ENCODE measurements around the gene C4orf50. TPM values are rescaled to one million over a fixed set of nuclear protein-coding genes. Genes with fewer than 3 reads are reported as not detected.
A peak's percentile ranks its signal among the peaks of the same experiment; 100 is the strongest.

The C4orf50 gene
- total RNA-seq, 1 donor from 2014 or later: not detected

DNA sequence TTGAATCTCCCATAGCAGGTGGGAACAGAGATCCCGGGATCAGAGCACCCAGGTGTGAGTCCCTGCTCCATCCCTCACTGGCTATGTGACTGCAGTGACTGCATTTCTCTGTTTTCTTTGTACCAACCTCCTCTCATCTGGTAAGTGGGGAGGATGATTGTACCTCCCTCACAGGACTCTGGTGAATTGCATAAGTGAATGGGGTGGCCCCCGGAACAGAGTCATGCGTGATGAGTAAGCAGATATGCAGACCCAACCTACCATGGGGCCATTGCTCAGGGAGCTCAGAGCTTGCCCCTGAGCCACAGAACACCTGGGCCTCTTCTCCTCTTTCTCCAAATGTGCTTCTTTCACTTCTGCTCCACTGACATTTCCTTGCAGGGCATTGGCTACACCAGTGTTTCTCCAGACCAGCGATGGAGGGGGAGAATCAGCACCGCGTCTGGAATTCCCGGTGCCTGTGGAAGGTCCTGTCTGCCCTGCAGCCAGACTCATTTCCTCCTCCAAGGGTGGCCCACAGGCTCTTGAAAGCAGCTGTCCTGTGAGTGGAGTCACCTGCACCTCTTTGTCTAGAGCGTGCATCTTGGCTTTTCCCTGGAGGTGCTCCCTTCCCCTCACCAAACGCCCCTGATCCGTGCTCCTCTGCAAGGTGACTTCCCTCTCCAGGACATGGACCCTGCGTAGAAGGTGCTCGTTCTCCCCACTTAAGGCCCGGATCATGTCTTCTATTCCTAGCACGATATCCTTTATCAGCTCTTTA lies 30.0 kb downstream of the C4orf50 start:
- TF ChIP-seq, protein P1, sequence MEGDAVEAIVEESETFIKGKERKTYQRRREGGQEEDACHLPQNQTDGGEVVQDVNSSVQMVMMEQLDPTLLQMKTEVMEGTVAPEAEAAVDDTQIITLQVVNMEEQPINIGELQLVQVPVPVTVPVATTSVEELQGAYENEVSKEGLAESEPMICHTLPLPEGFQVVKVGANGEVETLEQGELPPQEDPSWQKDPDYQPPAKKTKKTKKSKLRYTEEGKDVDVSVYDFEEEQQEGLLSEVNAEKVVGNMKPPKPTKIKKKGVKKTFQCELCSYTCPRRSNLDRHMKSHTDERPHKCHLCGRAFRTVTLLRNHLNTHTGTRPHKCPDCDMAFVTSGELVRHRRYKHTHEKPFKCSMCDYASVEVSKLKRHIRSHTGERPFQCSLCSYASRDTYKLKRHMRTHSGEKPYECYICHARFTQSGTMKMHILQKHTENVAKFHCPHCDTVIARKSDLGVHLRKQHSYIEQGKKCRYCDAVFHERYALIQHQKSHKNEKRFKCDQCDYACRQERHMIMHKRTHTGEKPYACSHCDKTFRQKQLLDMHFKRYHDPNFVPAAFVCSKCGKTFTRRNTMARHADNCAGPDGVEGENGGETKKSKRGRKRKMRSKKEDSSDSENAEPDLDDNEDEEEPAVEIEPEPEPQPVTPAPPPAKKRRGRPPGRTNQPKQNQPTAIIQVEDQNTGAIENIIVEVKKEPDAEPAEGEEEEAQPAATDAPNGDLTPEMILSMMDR (IDR thresholded peaks at IDR 0.05; ENCODE audit: borderline replicate concordance): no peak
- H3K27me3 ChIP-seq (ENCODE audit: low read depth): peaks cover 75% of the 10 kb centered on the region
- H3K36me3 ChIP-seq: no peaks in the 10 kb centered on the region
- H3K9me3 ChIP-seq (replicated peaks): peaks cover 18% of the 10 kb centered on the region
- no peak overlapping the region for H3K27ac ChIP-seq (replicated peaks)
- no peak for DNase-seq
- no peaks in the 10 kb centered on the region for H3K4me1 ChIP-seq
- intact Hi-C loops (cut with micrococcal nuclease): no loop called here
- no peak overlapping the region for H3K4me3 ChIP-seq

DNA sequence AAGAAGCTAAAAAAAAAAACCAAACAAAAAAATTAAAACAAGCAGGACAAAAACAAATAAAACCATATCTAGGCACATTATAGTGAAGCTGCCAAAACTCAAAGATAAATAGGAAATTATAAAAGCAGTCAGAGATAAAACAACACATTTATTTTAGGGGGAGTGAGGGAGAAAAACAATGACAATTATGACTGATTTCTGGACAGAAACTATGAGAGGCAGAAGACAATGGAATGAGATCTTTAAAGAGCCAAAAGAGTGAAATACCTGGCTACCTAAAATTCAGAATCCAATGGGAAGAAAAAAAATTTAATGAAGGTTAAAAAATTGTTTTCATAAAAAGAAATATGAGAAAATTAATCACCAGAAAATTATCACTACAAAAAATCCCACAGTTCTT lies 33.4 kb downstream of the C4orf50 start:
- Histone ChIP-seq H3K4me3 (no peak overlapping the region), H3K36me3 (no peaks in the 10 kb centered on the region), H3K4me1 (no peaks in the 10 kb centered on the region), H3K27ac (replicated peaks) (no peak overlapping the region), H3K9me3 (replicated peaks) (peaks cover 19% of the 10 kb centered on the region), H3K27me3 (ENCODE audit: low read depth) (peaks cover 75% of the 10 kb centered on the region)
- TF ChIP-seq, protein P1 (IDR thresholded peaks at IDR 0.05; ENCODE audit: borderline replicate concordance): no peak
- DNase-seq: no peak
- intact Hi-C loops (cut with micrococcal nuclease): no loop called here

DNA sequence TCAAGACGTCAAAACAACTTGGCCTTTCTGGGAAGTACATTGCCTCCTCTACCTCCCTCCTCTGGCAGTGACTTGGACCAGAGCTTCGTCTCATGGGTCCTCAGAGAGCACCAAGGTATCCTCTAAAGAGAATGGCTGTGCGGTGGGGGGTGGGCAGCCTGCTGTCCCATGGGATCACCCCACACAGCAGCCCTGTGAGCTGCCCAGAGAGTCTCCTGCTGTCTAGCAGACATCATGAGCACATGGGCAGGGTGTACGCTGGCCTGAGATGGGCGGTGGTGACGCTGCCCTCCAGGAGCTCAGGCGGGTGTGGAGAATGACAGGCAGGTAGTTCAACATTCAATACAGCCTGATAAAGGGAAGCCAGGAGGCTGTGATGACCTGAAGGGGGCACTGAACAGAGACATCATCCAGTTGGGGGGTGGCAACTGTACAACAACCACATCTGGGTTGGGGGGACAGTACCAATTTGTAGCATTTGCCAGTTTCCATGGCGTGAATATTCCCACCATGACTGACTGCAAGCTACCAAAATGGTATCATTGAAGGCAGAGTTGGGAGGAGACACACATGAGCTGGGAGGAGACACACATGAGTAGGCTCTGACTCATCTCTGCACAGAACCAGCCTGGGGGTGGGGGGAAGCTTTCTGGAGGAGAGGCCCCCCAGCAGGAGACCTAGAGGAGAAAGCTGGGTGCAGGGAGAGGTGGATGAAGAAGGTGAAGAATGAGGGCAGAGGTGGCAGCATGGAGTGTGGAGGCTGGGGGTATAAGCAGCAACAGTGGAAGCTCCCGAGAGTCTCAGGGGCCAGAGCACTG lies 35.9 kb downstream of the C4orf50 start:
- peaks cover 19% of the 10 kb centered on the region for H3K9me3 ChIP-seq (replicated peaks)
- H3K27ac ChIP-seq (replicated peaks): no peak overlapping the region
- H3K27me3 ChIP-seq (ENCODE audit: low read depth): peaks cover 78% of the 10 kb centered on the region
- intact Hi-C loops (cut with micrococcal nuclease): no loop called here
- no peaks in the 10 kb centered on the region for H3K36me3 ChIP-seq
- no peaks in the 10 kb centered on the region for H3K4me1 ChIP-seq
- no peak for DNase-seq
- no peak overlapping the region for H3K4me3 ChIP-seq
- TF ChIP-seq, protein P1 (IDR thresholded peaks at IDR 0.05; ENCODE audit: borderline replicate concordance): no peak

DNA sequence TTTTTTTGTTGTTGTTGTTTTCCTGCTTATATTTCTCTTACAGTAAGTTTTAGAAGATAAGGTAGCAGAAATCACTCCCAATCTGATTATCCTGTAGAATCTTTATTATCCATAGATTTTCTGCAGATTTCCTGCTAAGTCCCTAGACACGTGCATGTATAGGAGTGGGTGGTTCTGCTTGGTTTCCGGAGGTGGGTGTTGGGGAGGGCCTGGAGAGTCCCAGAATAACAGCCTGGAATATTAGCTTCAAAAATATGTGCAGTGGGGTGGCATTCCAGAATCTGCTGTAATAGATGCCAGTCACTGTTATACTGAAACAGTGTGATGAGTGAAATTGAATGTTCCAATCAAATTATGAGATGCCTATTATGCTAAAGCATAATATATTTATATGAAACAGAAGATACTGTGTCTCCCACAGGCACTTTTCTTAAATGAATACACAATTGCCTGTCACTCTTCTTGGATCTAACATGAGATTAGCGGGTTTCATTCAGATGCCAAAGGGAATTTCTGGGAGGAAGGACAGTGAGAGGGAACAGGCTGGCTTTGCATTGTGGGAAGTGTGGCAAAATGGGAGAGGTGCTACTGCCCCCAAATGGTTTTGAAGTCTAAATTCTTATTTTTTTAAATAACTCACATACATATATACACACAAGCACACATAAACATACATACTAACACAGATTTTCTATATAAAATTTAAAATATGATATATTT lies 37.6 kb downstream of the C4orf50 start:
- TF ChIP-seq, protein P1 (IDR thresholded peaks at IDR 0.05; ENCODE audit: borderline replicate concordance): no peak

DNA sequence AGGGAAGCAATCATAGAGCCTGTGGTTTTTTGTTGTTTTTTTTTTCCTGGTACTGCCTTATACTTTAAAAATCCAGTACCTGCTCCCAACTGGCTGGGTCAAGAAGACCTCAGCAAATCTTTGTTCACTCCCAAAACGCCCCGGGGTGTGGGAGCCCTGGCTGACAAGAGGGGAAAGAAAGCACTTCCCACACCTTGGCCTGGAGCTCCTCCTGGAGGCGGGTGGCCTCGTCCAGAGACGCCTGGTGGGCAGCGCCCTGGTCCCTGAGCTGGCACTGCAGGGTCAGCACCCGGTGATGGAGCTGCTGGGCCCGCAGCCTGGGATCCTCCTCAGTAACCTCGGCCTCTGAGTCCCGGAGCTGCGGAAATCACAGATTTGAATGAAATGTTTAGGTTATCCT lies 38.2 kb downstream of the C4orf50 start:
- DNase-seq: no peak
- H3K27ac ChIP-seq (replicated peaks): no peak overlapping the region
- no peaks in the 10 kb centered on the region for H3K4me1 ChIP-seq
- peaks cover 18% of the 10 kb centered on the region for H3K9me3 ChIP-seq (replicated peaks)
- H3K4me3 ChIP-seq: no peak overlapping the region
- no peaks in the 10 kb centered on the region for H3K36me3 ChIP-seq
- peaks cover 90% of the 10 kb centered on the region for H3K27me3 ChIP-seq (ENCODE audit: low read depth)
- TF ChIP-seq, protein P1 (IDR thresholded peaks at IDR 0.05; ENCODE audit: borderline replicate concordance): peak; percentile 54
- intact Hi-C loops (cut with micrococcal nuclease): no loop called here

More for the DNA sequence above, 37.6 kb downstream of the C4orf50 start:
- peaks cover 84% of the 10 kb centered on the region for H3K27me3 ChIP-seq (ENCODE audit: low read depth)
- peaks cover 19% of the 10 kb centered on the region for H3K9me3 ChIP-seq (replicated peaks)
- DNase-seq: no peak
- intact Hi-C loops (cut with micrococcal nuclease): no loop called here
- no peak overlapping the region for H3K27ac ChIP-seq (replicated peaks)
- no peaks in the 10 kb centered on the region for H3K36me3 ChIP-seq
- no peak overlapping the region for H3K4me3 ChIP-seq
- H3K4me1 ChIP-seq: no peaks in the 10 kb centered on the region

Data from left ventricle myocardium inferior (tissue), 1 donor.